GM19099 (cell line): Measurements from ENCODE around the gene PTPRU.

Experiments used
- POLR2A ChIP-seq: IDR thresholded peaks from 3 replicates; pipeline ENCODE4 v1.6.1; 2011; ENCODE audit warnings: low read depth; ENCODE audit not compliant: insufficient read length; ENCODE audit errors: extremely low read depth

Gene PTPRU

GRCh38 chr1:29266912-29267311 lies 30.6 kb downstream of the PTPRU start:
- no peak for TF ChIP-seq POLR2A

- no peak for TF ChIP-seq POLR2A
Measured at GRCh38 chr1:29267321-29268070, 31.2 kb downstream of the PTPRU start.

- TF ChIP-seq POLR2A: no peak
Measured at GRCh38 chr1:29269382-29269781, 33.1 kb downstream of the PTPRU start.

GRCh38 chr1:29270929-29271521 lies 34.7 kb downstream of the PTPRU start:
- TF ChIP-seq POLR2A: no peak

- no peak for TF ChIP-seq POLR2A
Measured at GRCh38 chr1:29271724-29272123, 35.4 kb downstream of the PTPRU start.

- TF ChIP-seq POLR2A: no peak
Measured at GRCh38 chr1:29272147-29272907, 36.0 kb downstream of the PTPRU start.

- no peak for TF ChIP-seq POLR2A
Measured at GRCh38 chr1:29275435-29275834, 39.1 kb downstream of the PTPRU start.

- TF ChIP-seq POLR2A: no peak
Measured at GRCh38 chr1:29278124-29278523, 41.8 kb downstream of the PTPRU start.

GRCh38 chr1:29279406-29279805 lies 43.1 kb downstream of the PTPRU start:
- TF ChIP-seq POLR2A: no peak

GRCh38 chr1:29279951-29280391 lies 43.6 kb downstream of the PTPRU start:
- TF ChIP-seq POLR2A: no peak

GRCh38 chr1:29280409-29281131 lies 44.2 kb downstream of the PTPRU start:
- TF ChIP-seq POLR2A: no peak

GRCh38 chr1:29281571-29281970 lies 45.2 kb downstream of the PTPRU start:
- no peak for TF ChIP-seq POLR2A

GRCh38 chr1:29282135-29282923 lies 46.0 kb downstream of the PTPRU start:
- TF ChIP-seq POLR2A: no peak

- no peak for TF ChIP-seq POLR2A
Measured at GRCh38 chr1:29282924-29283803, 46.8 kb downstream of the PTPRU start.

GRCh38 chr1:29283804-29284195 lies 47.5 kb downstream of the PTPRU start:
- no peak for TF ChIP-seq POLR2A
